HEK293T (cell line): ENCODE data around the gene TGFBR2.

Source experiments
- CTCF ChIA-PET: fragments of 350-600 bp; formaldehyde crosslinking; extraction: SDS; loops from one replicate; lab custom pipeline; 2021; ENCODE audit warnings: antibody characterized with exemption, inconsistent platforms; lab: Yijun Ruan, JAX
- POLR2A ChIA-PET: fragments of 350-600 bp; formaldehyde crosslinking; extraction: SDS; loops from one replicate; lab custom pipeline; 2020; ENCODE audit warnings: antibody characterized with exemption, inconsistent platforms; lab: Yijun Ruan, JAX
- DNase-seq: peaks from one replicate; pipeline ENCODE4 v3.0.0; 2012; ENCODE audit warnings: mixed read lengths; ENCODE audit errors: extremely low spot score
- ARNT ChIP-seq: fragments of 450-650 bp; IDR thresholded peaks from 2 replicates; pipeline ENCODE4 v1.6.1; 2017; ENCODE audit warnings: mild to moderate bottlenecking
- BHLHE40 ChIP-seq: fragments of 450-650 bp; IDR thresholded peaks from 2 replicates; pipeline ENCODE4 v1.6.1; 2016; ENCODE audit warnings: mild to moderate bottlenecking, moderate library complexity, borderline replicate concordance
- CTBP1 ChIP-seq: fragments of 450-650 bp; IDR thresholded peaks from 2 replicates; pipeline ENCODE4 v1.6.1; 2016; ENCODE audit warnings: borderline replicate concordance
- ELF4 ChIP-seq: fragments of 450-650 bp; IDR thresholded peaks from 2 replicates; pipeline ENCODE4 v1.6.1; 2017; ENCODE audit warnings: antibody characterized with exemption
- FOXA1 ChIP-seq: fragments of 450-650 bp; IDR thresholded peaks from 2 replicates; pipeline ENCODE4 v1.6.1; 2016; ENCODE audit warnings: mild to moderate bottlenecking
- FOXK2 ChIP-seq: fragments of 450-650 bp; IDR thresholded peaks from 2 replicates; pipeline ENCODE4 v1.6.1; 2016; ENCODE audit warnings: mild to moderate bottlenecking
- FOXM1 ChIP-seq: fragments of 450-650 bp; IDR thresholded peaks from 2 replicates; pipeline ENCODE4 v1.6.1; 2017; ENCODE audit warnings: mild to moderate bottlenecking, borderline replicate concordance
- HDGF ChIP-seq: fragments of 450-650 bp; IDR thresholded peaks from 2 replicates; pipeline ENCODE4 v1.6.1; 2017; ENCODE audit warnings: antibody characterized with exemption, borderline replicate concordance
- L3MBTL2 ChIP-seq: fragments of 450-650 bp; conservative IDR thresholded peaks from 2 replicates; pipeline ENCODE4 v1.6.1; 2016; ENCODE audit warnings: mild to moderate bottlenecking
- LEF1 ChIP-seq: fragments of 450-650 bp; IDR thresholded peaks from 2 replicates; pipeline ENCODE4 v1.6.1; 2017; ENCODE audit warnings: mild to moderate bottlenecking, borderline replicate concordance
- NFRKB ChIP-seq: fragments of 450-650 bp; IDR thresholded peaks from 2 replicates; pipeline ENCODE4 v1.6.1; 2016; ENCODE audit warnings: mild to moderate bottlenecking, moderate library complexity
- SP1 ChIP-seq: fragments of 450-650 bp; IDR thresholded peaks from 2 replicates; pipeline ENCODE4 v1.6.1; 2017
- SUZ12 ChIP-seq: fragments of 450-650 bp; IDR thresholded peaks from 2 replicates; pipeline ENCODE4 v1.6.1; 2016; ENCODE audit warnings: mild to moderate bottlenecking
- TARDBP ChIP-seq: fragments of 450-650 bp; IDR thresholded peaks from 2 replicates; pipeline ENCODE4 v1.6.1; 2016
- ZNF384 ChIP-seq: fragments of 450-650 bp; IDR thresholded peaks from 2 replicates; pipeline ENCODE4 v1.6.1; 2016
- TF ChIP-seq, protein P1 (sequence below): fragments of 450-650 bp; IDR thresholded peaks from 2 replicates; pipeline ENCODE4 v1.6.1; 2016

TGFBR2 gene

DNA sequence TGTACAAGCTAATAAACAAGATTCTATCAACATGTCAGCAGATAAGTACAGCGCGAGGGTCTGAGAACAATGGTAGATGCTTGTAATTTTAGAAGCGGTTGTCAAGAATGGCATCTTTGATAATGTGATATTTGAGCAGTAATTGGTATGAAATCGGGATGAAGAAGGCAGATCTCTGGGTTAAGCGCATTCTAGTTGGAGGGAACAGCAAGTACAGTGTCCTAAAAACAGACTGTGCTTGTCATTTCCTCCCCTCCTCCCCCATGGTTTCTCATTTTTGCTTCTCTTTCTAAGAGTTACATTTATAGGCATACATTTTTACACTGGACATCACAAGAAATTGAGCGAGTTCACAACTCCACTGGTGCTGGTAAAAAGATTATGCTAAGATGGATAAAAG, 23.3 kb downstream of the TGFBR2 start:
- ChIA-PET POLR2A (interaction anchor here (1.0 kb wide), 1 partner anchor 24 kb away, joined by 3 read pairs; the partner anchor contains the start of gene TGFBR2), CTCF (no interaction called here)
- TF ChIP-seq, protein P1, sequence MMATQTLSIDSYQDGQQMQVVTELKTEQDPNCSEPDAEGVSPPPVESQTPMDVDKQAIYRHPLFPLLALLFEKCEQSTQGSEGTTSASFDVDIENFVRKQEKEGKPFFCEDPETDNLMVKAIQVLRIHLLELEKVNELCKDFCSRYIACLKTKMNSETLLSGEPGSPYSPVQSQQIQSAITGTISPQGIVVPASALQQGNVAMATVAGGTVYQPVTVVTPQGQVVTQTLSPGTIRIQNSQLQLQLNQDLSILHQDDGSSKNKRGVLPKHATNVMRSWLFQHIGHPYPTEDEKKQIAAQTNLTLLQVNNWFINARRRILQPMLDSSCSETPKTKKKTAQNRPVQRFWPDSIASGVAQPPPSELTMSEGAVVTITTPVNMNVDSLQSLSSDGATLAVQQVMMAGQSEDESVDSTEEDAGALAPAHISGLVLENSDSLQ: no peak
- TF ChIP-seq ARNT (no peak), HDGF (no peak), FOXA1 (no peak), NFRKB (no peak), BHLHE40 (no peak), FOXM1 (no peak), SP1 (no peak), TARDBP (no peak)
- no peak for DNase-seq

DNA sequence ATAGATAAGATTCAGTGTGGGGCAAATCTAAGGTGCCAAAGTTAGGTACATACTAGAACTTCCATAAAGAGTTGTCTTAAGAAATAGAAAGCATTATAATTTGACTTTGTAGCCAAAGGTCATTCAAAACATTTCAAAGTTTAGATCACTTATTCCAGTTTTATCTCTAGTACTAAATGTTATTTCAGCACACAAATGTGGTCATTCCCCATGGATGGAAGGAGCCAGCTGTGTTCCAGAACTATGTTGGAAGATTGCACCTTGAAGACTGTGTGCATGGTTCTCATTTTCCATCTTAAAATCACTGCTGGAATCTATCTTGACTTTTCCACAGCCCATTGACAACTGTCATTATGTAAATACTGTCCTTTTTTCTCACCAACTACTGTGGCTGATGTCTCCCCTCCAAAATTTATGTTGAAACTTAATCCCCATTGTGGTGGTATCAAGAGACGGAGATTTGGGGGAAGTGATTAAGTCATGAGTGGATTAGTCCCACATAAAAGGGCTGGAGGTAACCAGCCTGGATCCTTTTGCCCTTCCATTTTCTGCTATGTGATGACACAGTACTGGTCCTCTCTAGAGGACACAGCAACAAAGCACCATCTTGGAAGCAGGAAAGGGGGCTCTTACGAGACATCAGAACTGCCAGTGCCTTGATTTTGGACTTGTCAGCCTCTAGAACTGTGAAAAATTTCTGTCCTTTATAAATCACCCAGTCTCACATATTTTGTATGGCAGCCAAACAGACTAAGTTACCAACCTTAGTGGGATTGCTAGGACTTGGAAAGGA, 24.0 kb downstream of the TGFBR2 start:
- CTCF ChIA-PET: interaction anchor here (0.6 kb wide), 1 partner anchor 160 kb away, joined by 3 read pairs; no protein-coding TSS in a partner anchor
- POLR2A ChIA-PET: no interaction called here
- TF ChIP-seq NFRKB (no peak), TARDBP (no peak), HDGF (no peak), LEF1 (no peak)
- DNase-seq: no peak

DNA sequence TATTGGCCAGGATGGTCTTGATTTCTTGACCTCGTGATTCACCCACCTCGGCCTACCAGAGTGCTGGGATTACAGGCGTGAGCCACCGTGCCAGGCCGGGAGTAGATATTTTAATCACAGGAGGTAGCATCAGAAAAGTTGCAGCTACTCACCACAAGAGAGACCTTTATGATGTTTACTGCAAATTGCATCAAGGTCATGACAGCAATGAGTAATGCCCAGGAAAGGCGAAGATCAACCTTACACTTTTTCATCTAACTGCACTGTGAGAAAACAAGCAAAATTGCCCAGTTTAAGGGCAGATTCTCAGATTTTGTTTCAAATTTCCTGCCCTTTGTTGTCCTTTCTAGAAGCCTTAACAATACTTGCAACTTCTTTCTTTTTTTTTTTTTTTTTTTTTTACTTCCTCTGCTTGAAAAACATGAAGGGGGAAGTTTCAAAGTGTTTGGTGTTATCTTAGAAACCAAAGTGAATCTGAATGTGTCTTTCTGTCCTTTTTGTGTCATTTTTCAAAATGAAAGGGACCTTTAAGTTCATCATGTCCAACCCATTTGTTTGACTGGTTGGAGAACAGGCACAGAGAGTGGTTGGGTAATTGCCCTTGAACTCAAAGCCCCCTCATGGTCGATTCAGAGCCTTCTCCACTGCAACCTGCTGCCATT, 25.0 kb downstream of the TGFBR2 start:
- ChIA-PET POLR2A (no interaction called here), CTCF (interaction anchor here (0.6 kb wide), 1 partner anchor 161 kb away, joined by 3 read pairs; no protein-coding TSS in a partner anchor)
- TF ChIP-seq L3MBTL2: no peak
- TF ChIP-seq FOXA1: no peak
- TF ChIP-seq BHLHE40: no peak
- no peak for DNase-seq

DNA sequence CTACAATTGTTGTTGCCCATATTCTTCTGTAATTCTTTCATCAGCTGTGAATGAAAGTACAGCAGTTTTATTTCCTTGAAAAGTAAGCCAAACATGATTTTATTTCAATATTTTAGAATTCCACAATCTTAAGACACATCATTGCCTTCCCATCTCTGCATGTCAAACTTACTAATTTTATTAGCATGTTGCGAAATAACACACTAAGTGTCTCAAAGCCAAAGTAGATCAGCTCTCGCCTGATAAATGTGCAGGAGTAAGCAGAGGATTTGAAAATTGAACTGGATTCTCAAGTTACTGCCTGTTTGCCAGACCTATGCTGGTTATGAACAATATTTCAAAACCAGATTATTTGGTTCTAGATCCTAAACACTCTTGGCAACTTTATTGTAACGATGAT, 25.7 kb downstream of the TGFBR2 start:
- ChIA-PET CTCF (no interaction called here), POLR2A (no interaction called here)
- TF ChIP-seq NFRKB: no peak
- no peak for TF ChIP-seq FOXM1
- no peak for TF ChIP-seq ELF4
- TF ChIP-seq SP1: no peak
- TF ChIP-seq LEF1: no peak
- DNase-seq: no peak

DNA sequence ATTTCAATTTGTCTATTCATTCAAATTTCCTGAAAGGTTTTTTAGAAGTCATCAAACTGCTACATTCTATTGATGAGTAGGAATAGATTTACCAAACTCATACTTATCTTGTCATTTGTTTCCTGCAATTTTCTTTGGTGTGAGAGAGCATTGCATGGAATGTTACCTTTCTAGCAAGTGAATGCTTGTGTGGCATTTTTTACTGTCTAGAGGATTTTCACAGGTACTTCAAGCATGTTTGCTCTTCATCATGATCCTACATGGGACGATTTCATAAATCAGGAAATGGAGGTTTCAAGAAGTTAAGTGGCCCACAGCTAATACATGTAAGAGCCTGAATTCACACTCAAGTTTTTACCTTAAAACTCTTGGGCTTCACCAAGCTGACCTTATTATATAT, 26.1 kb downstream of the TGFBR2 start:
- TF ChIP-seq TARDBP: no peak
- no peak for TF ChIP-seq ARNT
- no peak for TF ChIP-seq SUZ12
- no peak for TF ChIP-seq SP1
- TF ChIP-seq LEF1: no peak
- no peak for TF ChIP-seq HDGF
- TF ChIP-seq FOXA1: no peak
- no peak for TF ChIP-seq ELF4
- TF ChIP-seq ZNF384: no peak
- no peak for TF ChIP-seq L3MBTL2
- TF ChIP-seq CTBP1: no peak
- CTCF ChIA-PET: no interaction called here
- POLR2A ChIA-PET: no interaction called here
- no peak for DNase-seq

DNA sequence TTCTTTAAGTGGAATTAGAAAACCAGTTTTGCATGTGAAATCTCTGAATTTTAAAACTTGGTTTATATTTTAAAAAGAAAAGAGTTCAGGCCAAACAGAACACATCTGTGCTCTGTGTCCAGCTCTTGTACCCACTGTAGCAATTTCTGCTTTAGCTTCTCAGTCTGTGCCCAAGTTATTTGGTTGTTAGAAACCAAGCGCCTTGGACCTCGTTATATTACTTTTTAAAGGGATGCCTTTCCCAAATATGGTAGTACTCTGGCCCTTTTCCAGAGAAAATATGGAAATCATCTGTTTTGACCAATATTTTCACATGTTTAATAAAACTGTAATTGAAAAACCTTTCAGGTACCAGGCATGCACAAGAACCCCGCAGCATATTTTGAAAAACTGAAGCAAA, 27.3 kb downstream of the TGFBR2 start:
- TF ChIP-seq FOXM1 (no peak), HDGF (no peak), ELF4 (no peak), SP1 (no peak), NFRKB (no peak), FOXK2 (no peak), FOXA1 (no peak), L3MBTL2 (no peak), LEF1 (no peak), ARNT (no peak), TARDBP (no peak), CTBP1 (no peak), SUZ12 (no peak), BHLHE40 (no peak), ZNF384 (no peak)
- TF ChIP-seq, protein P1: no peak
- DNase-seq: no peak
- ChIA-PET CTCF (no interaction called here), POLR2A (no interaction called here)
